Upper lobe of left lung (tissue), 6 donors: Measurements from ENCODE around the gene ZBTB46. TPM values are rescaled to one million over a fixed set of nuclear protein-coding genes. Genes with fewer than 3 reads are reported as not detected.

Experiments used
- ATAC-seq, 2 donors: fragments of 200-7000 bp; cut with Tn5 transposase; one replicate each; pipeline ENCODE4 v1.9.1; 2022; ENCODE audit warnings: mild to moderate bottlenecking in 2 of 2, moderate library complexity in 2 of 2; ENCODE audit not compliant: low FRiP score in 2 of 2
- DNase-seq, 2 donors: peaks; one replicate each; pipeline ENCODE4 v3.0.0-alpha.2; 2019 to 2020
- H3K27ac ChIP-seq, 4 donors: fragments of 200-600 bp; sonication (generic); one replicate each; pipeline ENCODE4 v1.5.1; 2016 to 2019
- H3K27me3 ChIP-seq, 4 donors: fragments of 200-600 bp; sonication (generic); one replicate each; pipeline ENCODE4 v1.5.1; 2017 to 2019
- H3K36me3 ChIP-seq, 4 donors: fragments of 200-600 bp; sonication (generic); one replicate each; pipeline ENCODE4 v1.5.1; 2016 to 2019
- H3K4me1 ChIP-seq, 4 donors: fragments of 200-600 bp; sonication (generic); one replicate each; pipeline ENCODE4 v1.5.1; 2018 to 2019
- H3K4me3 ChIP-seq, 4 donors: fragments of 200-600 bp; sonication (generic); one replicate each; pipeline ENCODE4 v1.5.1; 2017 to 2019; ENCODE audit warnings: mild to moderate bottlenecking in 2 of 4, moderate library complexity in 1 of 4
- H3K9me3 ChIP-seq, 4 donors: fragments of 200-600 bp; sonication (generic); one replicate each; pipeline ENCODE4 v1.5.1; 2018 to 2019
- CTCF ChIP-seq, 6 experiments: fragments of 450-650 bp in 4 of 6; fragments of 200-600 bp in 2 of 6; sonication (generic) in 2 of 6; IDR thresholded peaks; one replicate each; pipeline ENCODE4 v1.5.1; 2016 to 2019; ENCODE audit warnings: antibody characterized with exemption in 6 of 6
- EP300 ChIP-seq, 4 donors: sonication (generic); formaldehyde crosslinking; IDR thresholded peaks; one replicate each; pipeline ENCODE4 v1.5.1; 2017; ENCODE audit warnings: antibody characterized with exemption in 4 of 4, control low read depth in 2 of 4
- POLR2A ChIP-seq, 4 donors: fragments of 450-650 bp; IDR thresholded peaks; one replicate each; pipeline ENCODE4 v1.5.1; 2016 to 2017; ENCODE audit warnings: antibody characterized with exemption in 4 of 4, mild to moderate bottlenecking in 2 of 4
- POLR2AphosphoS5 ChIP-seq, 2 donors: sonication (generic); formaldehyde crosslinking; IDR thresholded peaks; one replicate each; pipeline ENCODE4 v1.5.1; 2017; ENCODE audit warnings: antibody characterized with exemption in 2 of 2
- WGBS, 2 donors: methylation state at CpG; one replicate each; pipeline ENCODE4 v1.1.5; 2017 to 2018; 5-methylcytosine and 5-hydroxymethylcytosine counted together
- total RNA-seq, 6 donors: library from RNA; depleted of rRNA in 4 of 6; stranded (reverse); fragments of >200 nt in 4 of 6; gene quantifications; one replicate each; pipeline versions ENCODE4 v1.1.0 to v1.2.1, GENCODE V29; 2016 to 2021
- donor health status: DM: no; HTN: no; CAD: no; lungs with moderate emphysema.
- donor health status: DM: no; HTN: yes; CAD: no; lungs with severe emphysema.

ZBTB46 gene
- total RNA-seq, 6 donors from 2014 or later = 7.6 to 25.3 (median 11.6) TPM

DNA sequence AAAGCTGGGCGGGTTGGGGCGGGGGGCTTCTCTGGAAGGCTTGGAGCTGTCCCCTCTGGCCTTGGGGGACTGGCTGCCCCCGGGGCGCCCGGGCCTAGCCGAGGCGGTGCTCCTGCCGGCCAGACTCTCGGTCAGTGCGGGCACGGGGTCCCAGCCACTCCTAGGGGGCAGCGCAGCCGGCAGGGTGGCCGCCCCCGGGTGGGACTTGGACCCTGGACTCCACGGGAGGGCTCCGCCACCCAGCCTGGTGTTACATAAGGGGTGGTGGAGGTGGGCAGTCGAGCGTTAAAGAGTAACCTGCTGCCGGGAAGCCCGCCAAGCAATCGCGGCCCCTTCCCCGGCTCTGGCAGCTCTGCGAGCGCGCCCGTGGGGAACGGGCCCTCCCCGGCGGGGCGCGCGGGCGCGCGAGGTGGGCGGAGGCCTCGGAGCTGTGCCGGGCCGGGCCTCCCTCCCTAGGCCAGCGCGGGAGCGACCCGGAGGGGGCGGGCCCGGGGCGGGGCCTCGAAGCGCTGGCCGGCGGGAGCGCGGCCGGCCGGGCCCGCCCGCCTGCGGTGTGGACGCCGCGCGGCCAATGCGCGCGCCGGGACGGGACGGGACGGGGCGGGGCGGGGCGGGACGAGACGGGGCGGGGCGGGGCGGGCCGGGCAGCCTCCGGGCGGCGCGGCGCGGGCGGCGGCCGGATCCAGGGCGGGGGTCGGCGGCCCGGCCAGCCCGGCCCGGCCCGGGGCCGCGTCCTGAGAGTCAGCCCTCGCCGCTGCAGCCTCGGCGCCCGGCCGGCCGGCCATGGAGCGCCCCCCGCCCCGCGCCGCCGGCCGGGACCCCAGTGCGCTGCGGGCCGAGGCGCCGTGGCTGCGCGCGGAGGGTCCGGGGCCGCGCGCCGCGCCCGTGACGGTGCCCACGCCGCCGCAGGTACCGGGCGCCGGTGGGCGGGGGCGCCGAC, 91.7 kb downstream of the ZBTB46 start, which contains the start of gene SLC2A4RG:
SLC2A4RG (plus strand) TSS at position 647 of the 940 bp plus-strand sequence; CDS start at position 784, 137 bp downstream.
- TF ChIP-seq POLR2AphosphoS5 (IDR thresholded peaks at IDR 0.05) = no peak
- peak in 1 of 6 experiments; percentile 13 for TF ChIP-seq CTCF (IDR thresholded peaks at IDR 0.05)
- TF ChIP-seq EP300 (IDR thresholded peaks at IDR 0.05) = no peak
- peak in 1 of 4 donors; percentile 26 for TF ChIP-seq POLR2A (IDR thresholded peaks at IDR 0.05)
- Histone ChIP-seq H3K36me3 (peaks cover 7 to 50% (median 39%) of the 10 kb centered on the region in 4 donors), H3K27ac (peak within 1 kb of the TSS; percentile 84 to 90 (median 86)), H3K4me3 (peak within 1 kb of the TSS; percentile 70 to 87 (median 83)), H3K27me3 (no peaks in the 10 kb centered on the region), H3K4me1 (peaks cover 38 to 57% (median 42%) of the 10 kb centered on the region in 4 donors), H3K9me3 (no peaks in the 10 kb centered on the region)
- peak; percentile 83 to 97 for DNase-seq
- ATAC-seq = peak; percentile 56 to 85
- WGBS, 2 donors = 1% methylated on average over 61 of the region's 136 CpGs; no CpG with 5 or more reads in 1 of the 2 donors

GRCh38 chr20:63738687-63739129, 92.4 kb downstream of the ZBTB46 start:
- Histone ChIP-seq H3K27me3 (no peaks in the 10 kb centered on the region), H3K36me3 (peaks cover 7 to 50% (median 45%) of the 10 kb centered on the region in 4 donors), H3K4me1 (peaks cover 38 to 57% (median 42%) of the 10 kb centered on the region in 4 donors), H3K9me3 (no peaks in the 10 kb centered on the region), H3K4me3 (peak overlapping the region; percentile 11 to 70 (median 56)), H3K27ac (peak overlapping the region; percentile 64 to 87 (median 85))
- TF ChIP-seq POLR2A (IDR thresholded peaks at IDR 0.05) (no peak), EP300 (IDR thresholded peaks at IDR 0.05) (no peak), CTCF (IDR thresholded peaks at IDR 0.05) (no peak), POLR2AphosphoS5 (IDR thresholded peaks at IDR 0.05) (no peak)
- ATAC-seq = peak; percentile 34 to 38
- peak; percentile 75 to 94 for DNase-seq
- 20 to 28% methylated on average over 2 to 17 of the region's 26 CpGs for WGBS, 2 donors

DNA sequence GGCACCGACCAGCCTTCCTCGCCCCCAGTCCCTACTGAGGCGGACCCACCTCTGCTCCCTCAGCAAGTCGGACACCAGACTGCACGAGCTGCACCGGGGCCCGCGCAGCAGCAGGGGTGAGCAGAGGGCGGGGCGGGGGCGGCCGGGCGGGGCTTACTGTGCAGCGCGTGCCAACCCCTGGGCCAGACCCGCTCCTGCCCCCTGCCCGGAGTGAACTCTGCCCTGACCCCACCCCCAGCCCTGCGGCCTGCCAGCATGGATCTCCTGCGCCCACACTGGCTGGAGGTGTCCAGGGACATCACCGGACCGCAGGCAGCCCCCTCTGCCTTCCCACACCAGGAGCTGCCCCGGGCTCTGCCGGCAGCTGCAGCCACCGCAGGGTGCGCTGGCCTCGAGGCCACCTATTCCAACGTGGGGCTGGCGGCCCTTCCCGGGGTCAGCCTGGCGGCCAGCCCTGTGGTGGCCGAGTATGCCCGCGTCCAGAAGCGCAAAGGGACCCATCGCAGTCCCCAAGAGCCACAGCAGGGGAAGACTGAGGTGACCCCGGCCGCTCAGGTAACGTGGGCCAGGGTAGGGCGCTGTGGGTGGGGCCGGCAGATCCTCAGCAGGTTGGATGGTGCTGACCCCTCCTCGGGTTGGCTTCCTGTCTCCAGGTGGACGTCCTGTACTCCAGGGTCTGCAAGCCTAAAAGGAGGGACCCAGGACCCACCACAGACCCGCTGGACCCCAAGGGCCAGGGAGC, 92.9 kb downstream of the ZBTB46 start:
- TF ChIP-seq CTCF (IDR thresholded peaks at IDR 0.05) (no peak), EP300 (IDR thresholded peaks at IDR 0.05) (no peak), POLR2AphosphoS5 (IDR thresholded peaks at IDR 0.05) (no peak), POLR2A (IDR thresholded peaks at IDR 0.05) (no peak)
- H3K9me3 ChIP-seq = no peaks in the 10 kb centered on the region
- peak in 1 of 2 donors; percentile 84 for DNase-seq

DNA sequence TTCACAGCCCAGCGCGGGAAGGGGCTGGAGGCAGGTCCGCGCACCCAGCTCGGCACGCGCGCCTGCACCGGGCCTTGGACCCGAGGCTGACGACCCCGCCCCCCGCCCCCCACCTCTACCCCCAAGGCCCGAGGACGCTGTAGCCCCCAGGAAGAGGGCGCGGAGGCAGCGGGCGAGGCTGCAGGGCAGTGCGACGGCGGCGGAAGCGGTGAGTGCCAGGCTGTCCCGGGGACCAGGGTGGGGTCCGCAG, 93.4 kb downstream of the ZBTB46 start:
- no peak for TF ChIP-seq POLR2A (IDR thresholded peaks at IDR 0.05)
- TF ChIP-seq CTCF (IDR thresholded peaks at IDR 0.05) = no peak
- TF ChIP-seq POLR2AphosphoS5 (IDR thresholded peaks at IDR 0.05) = no peak
- TF ChIP-seq EP300 (IDR thresholded peaks at IDR 0.05) = no peak
- no peaks in the 10 kb centered on the region for H3K27me3 ChIP-seq
- ATAC-seq (no peak), DNase-seq (peak in 1 of 2 donors; percentile 85)
- H3K27ac ChIP-seq = peak overlapping the region in 3 of 4 donors; percentile 42 to 87 (median 86)
- peaks cover 38 to 57% (median 42%) of the 10 kb centered on the region in 4 donors for H3K4me1 ChIP-seq
- 13% methylated on average over 8 of the region's 26 CpGs; no CpG with 5 or more reads in 1 of the 2 donors for WGBS, 2 donors
- H3K36me3 ChIP-seq = peaks cover 0 to 46% (median 40%) of the 10 kb centered on the region in 4 donors
- no peaks in the 10 kb centered on the region for H3K9me3 ChIP-seq
- peak overlapping the region in 3 of 4 donors; percentile 36 to 70 (median 59) for H3K4me3 ChIP-seq

More for the DNA sequence above, 92.9 kb downstream of the ZBTB46 start:
- ATAC-seq = no peak
- H3K4me1 ChIP-seq = peaks cover 38 to 57% (median 42%) of the 10 kb centered on the region in 4 donors
- peak overlapping the region in 3 of 4 donors; percentile 36 to 70 (median 59) for H3K4me3 ChIP-seq
- H3K27ac ChIP-seq = peak overlapping the region; percentile 64 to 87 (median 85)
- H3K36me3 ChIP-seq = peaks cover 3 to 50% (median 45%) of the 10 kb centered on the region in 4 donors
- no peaks in the 10 kb centered on the region for H3K27me3 ChIP-seq
- 34% methylated on average over 20 of the region's 43 CpGs; no CpG with 5 or more reads in 1 of the 2 donors for WGBS, 2 donors
